ENCODE data around the gene TMEM132D. TPM values are rescaled to one million over a fixed set of nuclear protein-coding genes. Genes with fewer than 3 reads are reported as not detected.

Gene TMEM132D
- polyA plus RNA-seq, 4 donors = 0.10 to 0.21 TPM; not detected in 2

DNA sequence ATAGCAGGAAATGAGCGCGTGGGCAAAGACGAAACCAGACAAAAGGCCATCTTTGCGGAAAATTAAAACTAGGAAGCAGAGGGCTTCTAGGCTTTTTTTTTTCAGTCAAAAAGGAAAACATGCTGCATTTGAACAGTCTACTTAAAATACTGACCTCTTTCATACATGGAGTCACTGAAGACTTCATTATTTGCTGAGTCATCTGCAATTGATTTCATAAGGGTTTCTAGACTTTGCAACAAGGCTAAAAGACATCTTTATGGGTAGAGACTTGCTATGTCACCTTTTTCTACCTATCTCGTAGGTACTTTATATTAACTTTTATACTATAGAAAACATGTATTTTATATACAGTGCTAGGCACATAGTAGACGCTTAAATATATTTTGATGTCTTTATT, 238.4 kb downstream of the TMEM132D start:
- Histone ChIP-seq H3K36me3 (ENCODE audit: control insufficient read depth in 3 of 3, insufficient read depth in 2 of 3, low read depth in 1 of 3, low read length in 3 of 3) (no peaks in the 10 kb centered on the region), H3K4me1 (ENCODE audit: control insufficient read depth in 3 of 3, insufficient read depth in 2 of 3, low read depth in 1 of 3, low read length in 2 of 3) (no peaks in the 10 kb centered on the region), H3K27ac (ENCODE audit: low read depth in 1 of 3, low read length in 2 of 3) (no peak overlapping the region), H3K27me3 (ENCODE audit: control insufficient read depth in 3 of 3, insufficient read depth in 3 of 3, low read length in 3 of 3) (no peaks in the 10 kb centered on the region), H3K9me3 (ENCODE audit: control insufficient read depth in 2 of 2, insufficient read depth in 1 of 2, low read depth in 1 of 2, low read length in 1 of 2) (no peaks in the 10 kb centered on the region), H3K4me3 (ENCODE audit: low read depth in 1 of 3, low read length in 3 of 3) (no peak overlapping the region)
- FAIRE-seq = no peak
- 76 to 84% (median 80%) methylated on average over 6 of the region's 6 CpGs for WGBS, 3 donors
- no peak for DNase-seq

- Histone ChIP-seq H3K27ac (ENCODE audit: low read depth in 1 of 3, low read length in 2 of 3) (no peak overlapping the region), H3K9me3 (ENCODE audit: control insufficient read depth in 2 of 2, insufficient read depth in 1 of 2, low read depth in 1 of 2, low read length in 1 of 2) (no peaks in the 10 kb centered on the region), H3K27me3 (ENCODE audit: control insufficient read depth in 3 of 3, insufficient read depth in 3 of 3, low read length in 3 of 3) (no peaks in the 10 kb centered on the region), H3K4me1 (ENCODE audit: control insufficient read depth in 3 of 3, insufficient read depth in 2 of 3, low read depth in 1 of 3, low read length in 2 of 3) (no peaks in the 10 kb centered on the region), H3K4me3 (ENCODE audit: low read depth in 1 of 3, low read length in 3 of 3) (no peak overlapping the region), H3K36me3 (ENCODE audit: control insufficient read depth in 3 of 3, insufficient read depth in 2 of 3, low read depth in 1 of 3, low read length in 3 of 3) (no peaks in the 10 kb centered on the region)
- 62 to 88% (median 70%) methylated on average over 9 of the region's 9 CpGs for whole genome bisulfite sequencing, 3 donors
- FAIRE-seq (no peak), DNase-seq (peak in 1 of 2 donors; percentile 1)
Observed at GRCh38 chr12:129662234-129662633, 241.6 kb downstream of the TMEM132D start.

DNA sequence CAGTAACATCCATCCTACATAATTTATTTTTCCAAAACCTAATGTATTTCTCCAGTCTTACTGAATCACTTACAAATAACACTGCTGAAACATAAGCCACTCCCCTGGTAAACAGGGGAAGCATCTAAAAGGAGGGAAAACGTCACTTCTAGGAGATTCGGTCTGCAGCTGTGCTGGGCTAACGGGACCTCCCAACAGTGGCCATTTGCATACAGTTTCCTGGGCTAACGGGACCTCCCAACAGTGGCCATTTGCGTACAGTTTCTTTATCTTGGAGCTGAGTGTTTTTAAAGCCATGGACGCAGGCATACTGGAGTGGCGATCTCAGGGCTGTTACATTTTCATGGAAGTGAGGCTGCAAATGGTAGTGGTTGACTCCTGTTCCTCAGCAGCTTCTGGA, 242.9 kb downstream of the TMEM132D start:
- no peak for FAIRE-seq
- no peaks in the 10 kb centered on the region for H3K27me3 ChIP-seq (ENCODE audit: control insufficient read depth in 3 of 3, insufficient read depth in 3 of 3, low read length in 3 of 3)
- DNase-seq = no peak
- no peaks in the 10 kb centered on the region for H3K4me1 ChIP-seq (ENCODE audit: control insufficient read depth in 3 of 3, insufficient read depth in 2 of 3, low read depth in 1 of 3, low read length in 2 of 3)
- no peaks in the 10 kb centered on the region for H3K36me3 ChIP-seq (ENCODE audit: control insufficient read depth in 3 of 3, insufficient read depth in 2 of 3, low read depth in 1 of 3, low read length in 3 of 3)
- no peaks in the 10 kb centered on the region for H3K9me3 ChIP-seq (ENCODE audit: control insufficient read depth in 2 of 2, insufficient read depth in 1 of 2, low read depth in 1 of 2, low read length in 1 of 2)
- H3K27ac ChIP-seq (ENCODE audit: low read depth in 1 of 3, low read length in 2 of 3) = no peak overlapping the region
- no peak overlapping the region for H3K4me3 ChIP-seq (ENCODE audit: low read depth in 1 of 3, low read length in 3 of 3)
- 62 to 84% (median 70%) methylated on average over 7 of the region's 7 CpGs for WGBS, 3 donors

DNA sequence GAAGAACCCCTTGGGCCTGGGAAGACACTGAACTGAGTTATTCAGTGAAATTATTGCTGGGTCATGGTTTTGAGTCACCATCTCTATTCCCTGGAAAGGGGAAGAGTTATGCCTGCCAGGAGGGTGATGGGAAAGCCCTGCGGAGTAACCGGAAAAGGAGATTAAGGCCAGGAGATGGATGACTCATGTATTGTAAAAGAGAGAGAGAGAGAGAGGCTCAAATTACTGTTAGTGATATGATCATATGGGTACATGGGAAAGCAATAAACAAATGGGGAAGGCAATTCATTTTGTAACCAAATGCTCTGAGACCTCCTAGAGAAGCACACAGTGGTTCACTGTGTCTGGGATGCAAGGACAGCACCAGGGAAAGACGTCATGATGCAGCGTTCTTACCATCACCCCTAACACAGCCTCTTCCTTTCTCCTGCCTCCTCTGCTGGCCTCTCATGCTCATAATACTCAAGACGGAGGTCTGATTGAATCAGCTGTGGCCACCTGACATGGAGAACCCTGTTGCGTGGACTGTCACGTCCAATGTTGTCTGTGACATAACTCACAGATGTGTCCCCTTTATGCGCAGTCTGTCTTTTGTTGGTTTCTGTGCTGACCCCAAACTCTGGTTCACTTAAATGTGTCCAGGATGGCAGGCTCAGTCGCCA, 243.7 kb downstream of the TMEM132D start:
- Histone ChIP-seq H3K9me3 (ENCODE audit: control insufficient read depth in 2 of 2, insufficient read depth in 1 of 2, low read depth in 1 of 2, low read length in 1 of 2) (no peaks in the 10 kb centered on the region), H3K27ac (ENCODE audit: low read depth in 1 of 3, low read length in 2 of 3) (no peak overlapping the region), H3K4me1 (ENCODE audit: control insufficient read depth in 3 of 3, insufficient read depth in 2 of 3, low read depth in 1 of 3, low read length in 2 of 3) (no peaks in the 10 kb centered on the region), H3K36me3 (ENCODE audit: control insufficient read depth in 3 of 3, insufficient read depth in 2 of 3, low read depth in 1 of 3, low read length in 3 of 3) (no peaks in the 10 kb centered on the region), H3K27me3 (ENCODE audit: control insufficient read depth in 3 of 3, insufficient read depth in 3 of 3, low read length in 3 of 3) (no peaks in the 10 kb centered on the region), H3K4me3 (ENCODE audit: low read depth in 1 of 3, low read length in 3 of 3) (no peak overlapping the region)
- 69 to 87% (median 81%) methylated on average over 9 of the region's 9 CpGs for WGBS, 3 donors
- FAIRE-seq = no peak
- no peak for DNase-seq

DNA sequence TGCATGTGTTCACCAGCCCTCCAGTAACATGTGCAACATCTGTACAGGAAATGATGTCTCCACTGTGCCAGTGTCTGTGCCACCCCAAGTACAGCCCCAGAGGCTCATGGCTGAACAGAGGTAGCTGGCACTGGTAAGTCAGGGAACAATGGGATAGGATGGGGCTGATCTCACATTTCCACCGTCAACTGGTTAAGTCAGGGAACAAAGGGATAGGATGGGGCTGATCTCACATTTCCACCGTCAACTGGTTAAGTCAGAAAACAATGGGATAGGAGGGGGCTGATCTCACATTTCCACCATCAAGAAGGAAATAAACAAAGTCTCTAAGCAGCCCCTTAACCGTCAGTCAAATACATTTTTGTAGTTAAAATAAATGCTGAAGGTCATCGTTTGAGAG, 246.6 kb downstream of the TMEM132D start:
- no peaks in the 10 kb centered on the region for H3K4me1 ChIP-seq (ENCODE audit: control insufficient read depth in 3 of 3, insufficient read depth in 2 of 3, low read depth in 1 of 3, low read length in 2 of 3)
- no peaks in the 10 kb centered on the region for H3K36me3 ChIP-seq (ENCODE audit: control insufficient read depth in 3 of 3, insufficient read depth in 2 of 3, low read depth in 1 of 3, low read length in 3 of 3)
- no peak overlapping the region for H3K4me3 ChIP-seq (ENCODE audit: low read depth in 1 of 3, low read length in 3 of 3)
- 49 to 74% (median 51%) methylated on average over 4 of the region's 4 CpGs for WGBS, 3 donors
- H3K27me3 ChIP-seq (ENCODE audit: control insufficient read depth in 3 of 3, insufficient read depth in 3 of 3, low read length in 3 of 3) = no peaks in the 10 kb centered on the region
- H3K9me3 ChIP-seq (ENCODE audit: control insufficient read depth in 2 of 2, insufficient read depth in 1 of 2, low read depth in 1 of 2, low read length in 1 of 2) = no peaks in the 10 kb centered on the region
- DNase-seq = no peak
- H3K27ac ChIP-seq (ENCODE audit: low read depth in 1 of 3, low read length in 2 of 3) = no peak overlapping the region
- no peak for FAIRE-seq

DNA sequence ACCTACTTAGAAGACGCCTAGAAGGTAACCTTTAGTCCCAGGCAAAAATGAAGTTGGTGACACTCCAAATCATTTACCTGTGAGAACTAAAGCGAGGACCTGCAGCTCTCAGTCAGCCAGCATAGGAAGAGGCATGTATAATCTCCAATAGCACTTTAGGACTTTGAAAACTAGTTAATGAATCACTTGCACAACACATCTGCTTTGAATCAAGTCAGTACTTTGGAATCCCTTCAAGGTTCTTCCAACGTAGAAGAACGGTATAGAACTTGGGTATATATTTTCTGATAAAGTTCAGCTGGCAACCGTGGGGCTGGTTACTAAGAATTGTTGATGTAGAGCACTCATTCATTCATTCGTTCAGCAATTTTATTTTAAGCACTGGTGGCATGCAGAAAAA, 251.9 kb downstream of the TMEM132D start:
- WGBS, 3 donors = 19 to 60% (median 31%) methylated on average over 6 of the region's 6 CpGs
- FAIRE-seq = no peak
- Histone ChIP-seq H3K36me3 (ENCODE audit: control insufficient read depth in 3 of 3, insufficient read depth in 2 of 3, low read depth in 1 of 3, low read length in 3 of 3) (no peaks in the 10 kb centered on the region), H3K9me3 (ENCODE audit: control insufficient read depth in 2 of 2, insufficient read depth in 1 of 2, low read depth in 1 of 2, low read length in 1 of 2) (no peaks in the 10 kb centered on the region), H3K4me1 (ENCODE audit: control insufficient read depth in 3 of 3, insufficient read depth in 2 of 3, low read depth in 1 of 3, low read length in 2 of 3) (no peaks in the 10 kb centered on the region), H3K27me3 (ENCODE audit: control insufficient read depth in 3 of 3, insufficient read depth in 3 of 3, low read length in 3 of 3) (no peaks in the 10 kb centered on the region), H3K4me3 (ENCODE audit: low read depth in 1 of 3, low read length in 3 of 3) (no peak overlapping the region), H3K27ac (ENCODE audit: low read depth in 1 of 3, low read length in 2 of 3) (no peak overlapping the region)
- DNase-seq = peak in 1 of 2 donors; percentile 11

DNA sequence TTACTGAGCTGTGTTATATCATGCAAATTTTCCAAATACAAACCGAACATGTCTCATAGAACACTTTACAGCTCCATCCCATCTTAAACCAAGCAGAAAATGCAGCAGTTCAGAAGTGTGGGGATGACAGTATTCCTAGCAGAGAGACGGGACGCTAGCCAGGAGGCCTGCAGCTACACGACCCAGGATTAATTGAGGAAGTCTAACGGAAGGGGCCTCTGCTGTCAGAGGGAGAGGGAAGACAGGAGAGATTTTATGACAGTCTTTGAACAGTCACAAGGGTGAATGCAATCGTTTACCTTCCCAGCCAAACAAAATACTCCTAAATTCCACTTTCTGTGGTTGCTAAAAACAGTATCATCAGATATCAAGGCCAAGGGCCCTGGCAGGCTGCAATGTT, 261.9 kb downstream of the TMEM132D start:
- 15 to 23% (median 19%) methylated on average over 6 of the region's 6 CpGs for WGBS, 3 donors
- Histone ChIP-seq H3K27me3 (ENCODE audit: control insufficient read depth in 3 of 3, insufficient read depth in 3 of 3, low read length in 3 of 3) (no peaks in the 10 kb centered on the region), H3K4me3 (ENCODE audit: low read depth in 1 of 3, low read length in 3 of 3) (no peak overlapping the region), H3K36me3 (ENCODE audit: control insufficient read depth in 3 of 3, insufficient read depth in 2 of 3, low read depth in 1 of 3, low read length in 3 of 3) (no peaks in the 10 kb centered on the region), H3K4me1 (ENCODE audit: control insufficient read depth in 3 of 3, insufficient read depth in 2 of 3, low read depth in 1 of 3, low read length in 2 of 3) (no peaks in the 10 kb centered on the region), H3K9me3 (ENCODE audit: control insufficient read depth in 2 of 2, insufficient read depth in 1 of 2, low read depth in 1 of 2, low read length in 1 of 2) (no peaks in the 10 kb centered on the region), H3K27ac (ENCODE audit: low read depth in 1 of 3, low read length in 2 of 3) (no peak overlapping the region)
- FAIRE-seq = no peak
- no peak for DNase-seq

- Histone ChIP-seq H3K27ac (ENCODE audit: low read depth in 1 of 3, low read length in 2 of 3) (no peak overlapping the region), H3K27me3 (ENCODE audit: control insufficient read depth in 3 of 3, insufficient read depth in 3 of 3, low read length in 3 of 3) (no peaks in the 10 kb centered on the region), H3K36me3 (ENCODE audit: control insufficient read depth in 3 of 3, insufficient read depth in 2 of 3, low read depth in 1 of 3, low read length in 3 of 3) (no peaks in the 10 kb centered on the region), H3K4me3 (ENCODE audit: low read depth in 1 of 3, low read length in 3 of 3) (no peak overlapping the region), H3K9me3 (ENCODE audit: control insufficient read depth in 2 of 2, insufficient read depth in 1 of 2, low read depth in 1 of 2, low read length in 1 of 2) (no peaks in the 10 kb centered on the region), H3K4me1 (ENCODE audit: control insufficient read depth in 3 of 3, insufficient read depth in 2 of 3, low read depth in 1 of 3, low read length in 2 of 3) (no peaks in the 10 kb centered on the region)
- DNase-seq = no peak
- 43 to 51% (median 48%) methylated on average over 6 of the region's 6 CpGs for WGBS, 3 donors
- no peak for FAIRE-seq
Observed at GRCh38 chr12:129635021-129635685, 268.7 kb downstream of the TMEM132D start.

DNA sequence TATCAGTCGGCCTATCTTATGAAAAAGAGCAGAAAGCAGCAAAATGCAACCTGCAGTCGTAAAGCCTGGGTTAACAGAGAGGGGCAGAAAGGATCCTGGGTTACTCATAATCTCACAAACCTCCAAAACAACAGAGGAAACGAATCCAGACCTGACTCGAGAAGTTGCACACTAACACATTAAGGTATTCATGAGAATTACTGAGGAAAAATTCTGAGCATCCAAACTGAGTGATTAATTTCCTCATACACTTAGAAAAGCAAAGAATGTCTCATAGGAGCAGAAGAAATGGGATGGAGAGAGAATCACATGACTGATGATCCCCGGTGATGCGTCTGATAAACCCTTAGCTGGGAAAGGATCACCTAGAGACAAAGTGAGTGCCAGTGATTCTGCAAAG, 272.5 kb downstream of the TMEM132D start:
- no peak for FAIRE-seq
- Histone ChIP-seq H3K4me3 (ENCODE audit: low read depth in 1 of 3, low read length in 3 of 3) (no peak overlapping the region), H3K36me3 (ENCODE audit: control insufficient read depth in 3 of 3, insufficient read depth in 2 of 3, low read depth in 1 of 3, low read length in 3 of 3) (no peaks in the 10 kb centered on the region), H3K27ac (ENCODE audit: low read depth in 1 of 3, low read length in 2 of 3) (no peak overlapping the region), H3K27me3 (ENCODE audit: control insufficient read depth in 3 of 3, insufficient read depth in 3 of 3, low read length in 3 of 3) (no peaks in the 10 kb centered on the region), H3K9me3 (ENCODE audit: control insufficient read depth in 2 of 2, insufficient read depth in 1 of 2, low read depth in 1 of 2, low read length in 1 of 2) (no peaks in the 10 kb centered on the region), H3K4me1 (ENCODE audit: control insufficient read depth in 3 of 3, insufficient read depth in 2 of 3, low read depth in 1 of 3, low read length in 2 of 3) (no peaks in the 10 kb centered on the region)
- WGBS, 3 donors = 71 to 80% (median 75%) methylated on average over 6 of the region's 6 CpGs
- DNase-seq = no peak
